Skeletal muscle tissue (tissue), 4 donors: ENCODE results near the gene RPIA. TPM values are rescaled to one million over a fixed set of nuclear protein-coding genes. Genes with fewer than 3 reads are reported as not detected.

Source experiments
- H3K27ac ChIP-seq: one replicate; pipeline ENCODE4 v1.7.0; 2013; ENCODE audit warnings: mild to moderate bottlenecking, low read depth, low read length, inconsistent platforms
- H3K27me3 ChIP-seq, 3 donors: one replicate each; pipeline ENCODE4 v1.7.0; 2013; ENCODE audit warnings: low read length in 3 of 3; ENCODE audit not compliant: control insufficient read depth in 3 of 3, insufficient read depth in 3 of 3
- H3K36me3 ChIP-seq, 3 donors: one replicate each; pipeline ENCODE4 v1.7.0; 2013; ENCODE audit warnings: low read length in 3 of 3; ENCODE audit not compliant: control insufficient read depth in 3 of 3, insufficient read depth in 3 of 3
- H3K4me1 ChIP-seq, 3 donors: one replicate each; pipeline ENCODE4 v1.7.0; 2013; ENCODE audit warnings: low read length in 3 of 3, mild to moderate bottlenecking in 3 of 3; ENCODE audit not compliant: control insufficient read depth in 3 of 3, insufficient read depth in 3 of 3
- H3K4me3 ChIP-seq, 3 donors: one replicate each; pipeline ENCODE4 v1.7.0; 2013; ENCODE audit warnings: low read length in 3 of 3
- H3K9ac ChIP-seq, 3 donors: one replicate each; pipeline ENCODE4 v1.7.0; 2013; ENCODE audit warnings: low read length in 3 of 3, mild to moderate bottlenecking in 3 of 3, moderate library complexity in 2 of 3, low read depth in 1 of 3
- H3K9me3 ChIP-seq, 3 donors: one replicate each; pipeline ENCODE4 v1.7.0; 2013; ENCODE audit warnings: low read length in 3 of 3; ENCODE audit not compliant: control insufficient read depth in 3 of 3
- total RNA-seq: library from RNA; depleted of rRNA; stranded (reverse); fragments of >200 nt; gene quantifications from one replicate; pipeline ENCODE4 v1.2.3, GENCODE V29; 2014
- donor health status: Osteomylitis.

RPIA gene
- total RNA-seq, 1 donor from 2014 or later = 11.0 TPM

GRCh38 chr2:88683160-88684021, 8.1 kb upstream of the RPIA start:
- no peaks in the 10 kb centered on the region for H3K27me3 ChIP-seq
- H3K36me3 ChIP-seq = peaks cover 0 to 7% (median 0%) of the 10 kb centered on the region in 3 donors
- no peak overlapping the region for H3K4me3 ChIP-seq

GRCh38 chr2:88684519-88684918, 7.0 kb upstream of the RPIA start:
- Histone ChIP-seq H3K27me3 (no peaks in the 10 kb centered on the region), H3K4me3 (no peak overlapping the region), H3K9ac (no peak overlapping the region), H3K9me3 (no peaks in the 10 kb centered on the region), H3K36me3 (peaks cover 0 to 6% (median 0%) of the 10 kb centered on the region in 3 donors), H3K27ac (no peak overlapping the region), H3K4me1 (peaks cover 0 to 1% (median 0%) of the 10 kb centered on the region in 3 donors)

More at GRCh38 chr2:88683160-88684021, 8.1 kb upstream of the RPIA start:
- Histone ChIP-seq H3K9me3 (no peaks in the 10 kb centered on the region), H3K27ac (no peak overlapping the region), H3K9ac (no peak overlapping the region), H3K4me1 (no peaks in the 10 kb centered on the region)

- no peak overlapping the region for H3K27ac ChIP-seq
These were observed 5.2 kb upstream of the RPIA start for GRCh38 chr2:88686320-88686719.

DNA sequence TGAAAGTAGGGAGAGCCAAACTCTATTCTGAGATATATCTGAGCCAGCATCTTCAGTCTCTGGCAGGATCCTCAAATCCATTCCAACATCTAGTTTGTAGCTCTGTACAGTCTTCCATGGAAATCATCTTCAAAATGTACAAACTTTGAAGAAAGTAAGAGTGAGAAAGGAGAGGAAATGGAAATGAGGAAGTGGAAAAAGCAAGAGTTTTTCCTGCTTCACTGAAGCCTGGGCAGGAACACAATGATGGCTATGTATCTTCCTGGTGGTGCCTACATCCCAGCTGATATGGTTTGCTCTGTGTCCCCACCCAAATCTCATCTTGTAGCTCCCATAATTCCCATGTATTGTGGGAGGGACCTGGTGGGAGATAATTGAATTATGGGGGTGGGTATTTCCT, 4.1 kb upstream of the RPIA start:
- H3K9me3 ChIP-seq = no peaks in the 10 kb centered on the region
- peaks cover 10 to 25% (median 11%) of the 10 kb centered on the region in 3 donors for H3K4me1 ChIP-seq
- H3K27me3 ChIP-seq = no peaks in the 10 kb centered on the region
- no peak overlapping the region for H3K9ac ChIP-seq
- H3K4me3 ChIP-seq = no peak overlapping the region
- peaks cover 0 to 4% (median 0%) of the 10 kb centered on the region in 3 donors for H3K36me3 ChIP-seq
- no peak overlapping the region for H3K27ac ChIP-seq

More at GRCh38 chr2:88686320-88686719, 5.2 kb upstream of the RPIA start:
- Histone ChIP-seq H3K27me3 (no peaks in the 10 kb centered on the region), H3K9ac (no peak overlapping the region), H3K4me1 (peaks cover 8 to 17% (median 10%) of the 10 kb centered on the region in 3 donors), H3K4me3 (no peak overlapping the region), H3K9me3 (no peaks in the 10 kb centered on the region), H3K36me3 (peaks cover 0 to 4% (median 0%) of the 10 kb centered on the region in 3 donors)

GRCh38 chr2:88690591-88691338, 708 bp upstream of the RPIA start:
- H3K27me3 ChIP-seq = no peaks in the 10 kb centered on the region
- H3K9ac ChIP-seq = peak overlapping the region; percentile 84 to 94 (median 93)
- no peaks in the 10 kb centered on the region for H3K36me3 ChIP-seq
- H3K4me3 ChIP-seq = peak overlapping the region; percentile 82 to 99 (median 98)
- H3K9me3 ChIP-seq = no peaks in the 10 kb centered on the region
- peak overlapping the region; percentile 63 for H3K27ac ChIP-seq
- H3K4me1 ChIP-seq = peaks cover 32 to 57% (median 36%) of the 10 kb centered on the region in 3 donors

DNA sequence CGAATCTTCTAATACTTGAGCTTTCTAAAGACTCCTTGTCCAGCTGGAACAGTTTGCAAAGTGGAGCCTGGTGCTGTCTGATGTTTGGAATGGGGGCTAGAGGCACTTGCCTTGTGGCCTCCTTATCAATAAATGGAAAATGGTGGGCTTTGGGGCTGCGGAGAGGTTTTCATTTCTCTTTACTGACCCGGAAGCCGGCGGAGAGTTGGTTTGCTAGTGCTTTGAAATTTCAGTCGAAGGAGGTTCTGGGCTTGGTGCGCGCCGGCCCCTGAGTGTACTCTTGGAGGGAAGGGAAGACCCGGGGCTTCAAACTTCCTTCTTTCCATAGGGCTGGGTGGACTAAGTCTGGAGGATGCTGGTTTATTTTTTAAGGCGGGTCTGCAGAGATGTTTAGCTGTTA, 714 bp downstream of the RPIA start:
- Histone ChIP-seq H3K36me3 (no peaks in the 10 kb centered on the region), H3K4me1 (peaks cover 32 to 57% (median 36%) of the 10 kb centered on the region in 3 donors), H3K4me3 (peak overlapping the region; percentile 82 to 96 (median 92)), H3K27ac (peak overlapping the region; percentile 63), H3K27me3 (no peaks in the 10 kb centered on the region), H3K9ac (peak overlapping the region; percentile 83 to 94 (median 85)), H3K9me3 (no peaks in the 10 kb centered on the region)

- no peaks in the 10 kb centered on the region for H3K27me3 ChIP-seq
- peak overlapping the region in 2 of 3 donors; percentile 1 to 19 for H3K9ac ChIP-seq
- H3K9me3 ChIP-seq = no peaks in the 10 kb centered on the region
- H3K4me1 ChIP-seq = peaks cover 35 to 59% (median 36%) of the 10 kb centered on the region in 3 donors
- H3K36me3 ChIP-seq = peaks cover 1 to 4% (median 2%) of the 10 kb centered on the region in 3 donors
- H3K4me3 ChIP-seq = peak overlapping the region in 2 of 3 donors; percentile 16 to 46
- peak overlapping the region; percentile 73 for H3K27ac ChIP-seq
These were observed 2.5 kb downstream of the RPIA start for GRCh38 chr2:88693911-88694414.

- Histone ChIP-seq H3K9me3 (no peaks in the 10 kb centered on the region), H3K36me3 (peaks cover 14 to 19% (median 17%) of the 10 kb centered on the region in 3 donors), H3K27ac (no peak overlapping the region), H3K4me1 (peaks cover 26 to 42% (median 27%) of the 10 kb centered on the region in 3 donors), H3K4me3 (no peak overlapping the region), H3K27me3 (no peaks in the 10 kb centered on the region), H3K9ac (no peak overlapping the region)
These were observed 5.1 kb downstream of the RPIA start for GRCh38 chr2:88696611-88697010.

GRCh38 chr2:88697370-88698026, 6.0 kb downstream of the RPIA start:
- H3K9ac ChIP-seq = no peak overlapping the region
- H3K4me3 ChIP-seq = no peak overlapping the region
- H3K27ac ChIP-seq = no peak overlapping the region
- peaks cover 14 to 22% (median 17%) of the 10 kb centered on the region in 3 donors for H3K36me3 ChIP-seq
- H3K4me1 ChIP-seq = peaks cover 24 to 33% (median 24%) of the 10 kb centered on the region in 3 donors
- H3K9me3 ChIP-seq = no peaks in the 10 kb centered on the region
- no peaks in the 10 kb centered on the region for H3K27me3 ChIP-seq
